Stimulated activated CD8-positive, alpha-beta memory T cell treated with anti-CD3 and anti-CD28 coated beads, Interleukin-15, amount 100 ng/mL, for 1 hour (primary cell): ENCODE measurements around the gene MED25.
A peak's percentile ranks its signal among the peaks of the same experiment; 100 is the strongest.

Experiments
- DNase-seq: peaks from one replicate; pipeline ENCODE4 v3.0.0-alpha.2; 2020; ENCODE audit warnings: low read depth

The MED25 gene

GRCh38 chr19:49844138-49845095, 26.3 kb downstream of the MED25 start:
- DNase-seq, result no peak

DNA sequence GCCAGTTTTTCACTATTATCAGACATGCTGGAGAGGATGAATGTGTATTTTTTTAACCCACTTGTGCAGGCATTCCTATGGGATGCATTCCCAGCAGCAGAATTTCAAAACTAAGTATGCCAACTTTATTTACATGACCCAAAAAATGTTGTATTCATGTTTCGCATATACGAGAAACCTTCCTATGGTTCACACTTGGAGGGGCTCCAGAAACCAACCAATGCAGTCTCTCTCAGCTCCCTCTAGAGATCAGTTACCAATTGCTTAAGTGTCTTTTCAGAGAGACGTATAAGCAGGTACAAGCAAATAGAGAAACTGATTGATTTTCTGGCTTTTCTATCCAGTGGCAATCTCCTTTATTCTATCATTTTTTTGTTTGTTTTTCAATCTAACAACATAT, 27.3 kb downstream of the MED25 start:
- DNase-seq, result no peak

GRCh38 chr19:49846408-49846807, 28.3 kb downstream of the MED25 start:
- DNase-seq, result no peak

DNA sequence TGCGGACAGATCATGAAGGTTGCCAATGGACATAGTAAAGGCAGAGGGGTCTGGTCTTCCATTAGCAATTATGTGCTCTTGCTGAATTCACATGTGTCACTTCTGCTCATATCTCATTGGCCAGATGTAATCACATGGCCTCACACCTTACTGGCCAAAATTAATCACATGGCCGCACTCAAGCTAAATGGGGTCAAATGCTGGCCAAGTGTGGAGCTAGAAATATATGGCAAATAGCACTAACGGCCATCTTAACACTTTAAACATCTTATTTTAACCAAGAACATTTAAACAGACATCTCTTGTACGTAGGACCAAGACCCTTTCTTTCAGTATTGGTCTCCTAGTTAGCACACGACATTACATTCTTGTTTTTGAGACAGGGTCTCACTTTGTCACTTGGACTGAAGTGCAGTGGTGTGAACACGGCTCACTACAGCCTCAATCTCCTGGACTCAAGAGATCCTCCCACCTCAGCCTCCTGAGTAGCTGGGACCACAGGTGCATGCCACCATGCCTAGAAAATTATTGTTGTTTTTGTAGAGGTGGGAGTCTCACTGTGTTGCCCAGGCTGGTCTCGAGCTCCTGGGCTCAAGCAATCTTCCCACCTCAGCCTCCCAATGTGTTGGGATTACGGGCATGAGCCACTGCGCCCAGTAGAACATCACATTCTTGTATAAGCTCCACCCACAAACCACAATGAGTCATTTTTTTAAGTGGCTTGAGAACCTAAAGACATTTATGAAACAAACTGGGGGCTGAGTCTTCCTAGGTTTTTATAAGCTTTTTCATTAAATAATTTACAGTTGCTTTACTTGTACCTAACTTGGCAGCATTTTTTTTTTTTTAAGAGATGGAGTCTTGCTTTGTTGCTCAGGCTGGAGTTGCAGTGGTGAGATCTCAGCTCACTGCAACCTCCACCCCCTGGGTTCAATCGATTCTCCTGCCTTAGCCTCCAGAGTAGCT, 29.9 kb downstream of the MED25 start:
- no peak for DNase-seq

GRCh38 chr19:49848938-49849337, 30.8 kb downstream of the MED25 start:
- no peak for DNase-seq

DNA sequence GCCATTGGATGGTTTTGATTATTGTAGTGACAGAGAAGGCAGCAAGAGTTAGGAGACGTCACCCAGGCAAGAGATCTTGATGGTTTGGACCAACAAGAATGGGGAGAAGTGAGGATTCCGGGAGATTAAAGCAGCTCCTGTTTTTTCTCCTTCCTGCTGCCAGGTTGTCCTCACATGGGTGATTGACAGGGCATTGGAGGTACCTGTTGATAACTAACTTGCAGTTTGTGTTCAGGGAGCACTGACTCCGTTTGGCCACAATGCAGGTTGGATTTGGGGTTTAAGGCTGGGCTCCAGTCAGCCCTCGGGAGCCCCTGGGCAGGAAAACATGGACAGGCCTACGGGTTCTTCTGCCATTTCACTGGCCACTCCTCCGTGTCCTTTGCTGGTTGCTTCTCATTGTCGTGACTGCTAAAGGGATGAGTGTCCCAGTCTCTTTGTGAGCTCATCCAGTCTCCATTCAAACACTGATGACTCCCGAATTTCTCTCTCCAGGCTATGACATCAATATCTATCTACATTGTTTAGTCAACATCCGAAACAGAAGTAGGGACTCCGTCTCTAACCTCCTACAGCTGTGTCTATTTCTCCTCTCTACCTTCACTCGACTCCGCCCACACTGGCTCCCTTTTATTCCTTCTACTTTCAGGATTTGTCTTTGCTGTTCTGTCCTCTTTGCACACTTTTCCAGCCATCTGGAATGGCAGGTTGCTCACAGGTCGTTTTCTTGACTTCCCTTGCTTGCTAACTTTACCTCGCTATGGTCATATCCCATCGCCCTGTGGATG, 31.5 kb downstream of the MED25 start:
- DNase-seq, result no peak

DNA sequence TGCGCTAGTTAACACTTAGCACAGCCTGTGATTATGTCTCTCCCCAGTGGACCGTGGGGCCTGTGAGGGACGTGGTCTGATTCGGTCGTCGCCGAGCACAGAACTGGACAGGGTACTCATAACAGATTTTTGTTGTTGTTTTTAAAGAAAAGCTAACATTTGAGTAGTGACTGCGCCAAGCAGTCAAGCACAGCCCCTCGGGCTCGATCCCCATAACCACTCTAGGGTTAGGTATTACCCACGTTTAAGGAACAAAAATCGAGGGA, 32.1 kb downstream of the MED25 start:
- no peak for DNase-seq

- DNase-seq, result peak; percentile 78
Measured at GRCh38 chr19:49850487-49851342, 32.6 kb downstream of the MED25 start, which contains the start of gene PTOV1. Gene PTOV1 (plus strand): TSS chr19:49851159.

GRCh38 chr19:49851456-49852259, 33.6 kb downstream of the MED25 start:
- DNase-seq, result no peak

DNA sequence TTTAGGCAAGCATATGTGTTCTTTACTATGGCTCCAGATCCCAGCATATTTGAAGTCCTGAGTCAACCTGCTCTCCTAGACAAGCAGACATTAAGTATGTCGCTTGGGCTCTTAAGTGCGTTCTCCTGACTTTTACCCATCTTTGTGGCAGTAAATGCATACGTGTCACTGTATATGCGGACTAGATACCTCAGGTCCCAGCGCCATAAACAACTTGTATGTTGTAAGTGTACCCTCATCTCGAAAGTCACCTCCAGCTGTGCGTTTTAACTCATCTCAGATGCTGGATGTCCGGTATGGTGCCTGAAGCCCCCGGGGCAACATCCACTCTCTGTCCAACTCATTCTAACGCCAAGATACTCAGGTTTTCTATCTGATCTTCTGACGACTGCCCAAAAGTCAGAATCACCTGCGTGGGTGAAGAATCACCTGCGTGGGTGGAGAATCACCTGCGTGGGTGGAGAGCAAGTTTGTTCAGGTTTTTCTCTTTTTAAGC, 34.6 kb downstream of the MED25 start:
- DNase-seq, result no peak

DNA sequence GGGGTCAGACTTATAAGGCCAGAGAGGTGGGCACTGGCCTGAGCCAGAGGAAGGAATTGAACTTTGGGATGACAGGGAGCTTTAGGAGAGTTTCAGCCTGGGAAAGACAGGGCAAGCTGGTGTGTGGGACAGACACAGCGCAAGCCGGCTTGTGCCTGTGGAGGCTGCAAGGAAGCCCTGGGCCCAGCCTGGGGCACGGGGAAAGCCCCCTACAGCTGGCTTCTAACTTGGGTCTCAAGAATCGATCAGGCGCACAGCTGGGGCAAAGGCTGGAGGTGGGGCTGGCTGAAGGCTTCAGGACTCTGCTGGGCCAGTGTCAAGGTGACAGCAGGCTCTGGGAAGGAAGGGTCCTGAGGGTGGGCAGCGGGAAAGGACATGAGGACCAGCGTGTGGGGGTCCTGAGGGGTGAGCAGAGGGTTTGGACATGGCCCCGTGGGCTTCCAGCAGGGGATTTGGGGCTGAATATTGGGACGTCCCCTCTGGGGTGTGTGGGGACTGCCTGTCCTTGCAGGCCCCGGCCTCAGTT, 35.8 kb downstream of the MED25 start:
- no peak for DNase-seq

DNA sequence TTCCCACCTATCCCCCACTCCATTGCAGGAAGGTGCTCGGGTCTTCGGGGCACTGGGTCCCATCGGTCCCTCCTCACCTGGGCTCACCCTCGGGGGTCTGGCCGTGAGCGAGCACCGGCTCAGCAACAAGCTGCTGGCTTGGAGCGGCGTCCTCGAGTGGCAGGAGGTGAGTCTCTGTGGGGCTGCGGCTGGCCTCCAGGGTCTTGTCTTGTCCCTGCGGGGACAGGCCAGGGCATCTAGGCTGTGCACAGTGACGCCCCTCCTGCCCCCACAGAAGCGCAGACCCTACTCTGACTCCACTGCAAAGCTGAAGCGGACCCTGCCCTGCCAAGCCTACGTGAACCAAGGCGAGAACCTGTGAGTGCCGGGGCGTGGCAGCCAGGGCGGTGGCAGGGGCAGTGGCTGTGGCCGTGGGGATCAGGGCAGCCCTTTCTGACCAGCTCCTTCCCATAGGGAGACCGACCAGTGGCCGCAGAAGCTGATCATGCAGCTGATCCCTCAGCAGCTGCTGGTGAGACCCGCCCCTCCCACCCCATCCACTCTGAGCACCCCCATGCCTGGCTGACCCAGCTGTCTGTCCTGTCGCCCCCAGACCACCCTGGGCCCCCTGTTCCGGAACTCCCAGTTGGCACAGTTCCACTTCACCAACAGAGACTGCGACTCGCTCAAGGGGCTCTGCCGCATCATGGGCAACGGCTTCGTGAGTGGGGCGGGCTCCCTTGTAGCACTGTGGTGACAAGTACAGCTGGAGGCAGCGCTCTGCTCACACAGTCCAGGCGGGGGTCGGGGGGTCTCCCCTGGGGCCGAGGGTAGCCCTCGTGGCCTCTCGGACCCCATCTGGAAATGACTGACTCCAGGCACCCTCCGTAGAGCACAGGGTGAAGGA, 36.5 kb downstream of the MED25 start:
- no peak for DNase-seq

- DNase-seq, result no peak
Measured at GRCh38 chr19:49855277-49855675, 37.2 kb downstream of the MED25 start.

GRCh38 chr19:49855676-49856573, 37.8 kb downstream of the MED25 start:
- DNase-seq, result no peak

DNA sequence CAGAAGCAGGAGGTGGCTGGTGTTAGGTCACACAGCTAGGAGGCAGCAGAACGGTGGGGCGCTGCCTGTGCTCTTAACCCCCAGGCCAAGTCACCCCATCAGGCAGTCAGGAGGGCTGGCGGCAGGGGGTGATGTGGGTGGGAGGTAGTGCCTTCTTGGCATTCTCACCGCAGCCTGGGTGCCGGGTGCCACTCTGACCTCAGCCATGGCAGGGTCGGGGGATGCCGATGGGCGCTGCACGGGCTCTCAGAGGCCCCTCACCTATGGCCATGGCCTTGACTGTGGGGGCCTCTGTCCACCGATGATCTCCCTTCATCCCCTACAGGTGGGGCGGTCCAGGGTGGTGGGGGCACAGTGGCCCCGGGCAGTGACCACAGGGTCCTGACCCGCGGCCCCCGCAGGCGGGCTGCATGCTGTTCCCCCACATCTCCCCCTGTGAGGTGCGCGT, 38.5 kb downstream of the MED25 start:
- DNase-seq, result no peak

DNA sequence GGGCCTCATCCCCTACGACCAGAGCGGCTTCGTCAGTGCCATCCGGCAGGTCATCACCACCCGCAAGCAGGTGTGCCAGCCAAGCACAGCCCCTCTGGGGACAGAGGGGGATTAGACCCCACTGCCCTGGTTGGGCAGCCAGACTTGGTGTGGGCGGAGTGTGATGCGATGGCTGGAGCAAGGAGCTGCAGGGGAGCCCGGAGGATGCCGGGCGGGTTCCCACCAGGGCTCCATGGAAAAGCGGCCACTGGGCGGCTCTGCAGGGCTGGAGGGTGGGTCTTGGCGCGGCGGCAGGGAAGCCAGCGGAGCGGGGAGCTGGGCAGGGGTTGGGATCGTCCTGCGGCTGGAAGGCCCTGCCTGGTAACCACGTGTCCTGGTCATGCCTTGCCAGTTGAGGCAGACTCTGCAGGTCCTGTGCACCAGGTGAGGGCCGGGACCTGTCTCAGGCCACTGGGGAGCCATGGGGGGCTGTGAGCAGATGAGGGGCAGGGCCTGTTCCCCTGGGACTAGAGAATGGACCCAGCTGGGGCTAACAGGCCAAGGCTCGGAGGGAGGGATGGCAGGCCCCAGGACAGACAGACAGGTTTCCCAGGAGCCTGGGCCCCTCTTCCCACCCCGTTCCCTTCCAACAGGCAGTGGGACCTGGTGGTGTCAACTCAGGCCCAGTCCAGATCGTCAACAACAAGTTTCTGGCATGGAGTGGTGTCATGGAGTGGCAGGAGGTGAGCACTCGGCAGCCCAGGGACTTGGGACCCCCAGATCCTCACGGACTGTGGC, 39.2 kb downstream of the MED25 start:
- DNase-seq, result no peak

DNA sequence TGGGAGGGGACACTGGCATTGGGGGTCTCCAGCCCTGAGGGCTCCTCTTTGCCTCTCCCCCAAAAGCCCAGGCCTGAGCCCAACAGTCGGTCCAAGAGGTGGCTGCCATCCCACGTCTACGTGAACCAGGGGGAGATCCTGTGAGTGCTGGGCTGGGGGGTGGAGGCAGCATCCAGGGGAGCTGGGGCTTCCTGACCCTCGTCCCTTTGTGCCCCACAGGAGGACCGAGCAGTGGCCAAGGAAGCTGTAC, 39.7 kb downstream of the MED25 start:
- DNase-seq, result no peak
